GM12892 (cell line): ENCODE measurements around the gene ZGPAT.

ENCODE experiments used
- POLR2AphosphoS5 ChIP-seq: IDR thresholded peaks from 2 replicates; pipeline ENCODE4 v1.6.1; 2011; ENCODE audit warnings: low read depth, low read length, control low read depth
- TAF1 ChIP-seq: IDR thresholded peaks from 2 replicates; pipeline ENCODE4 v1.6.1; 2011; ENCODE audit warnings: low read depth, mild to moderate bottlenecking, control low read depth, low read length, borderline replicate concordance

DNA sequence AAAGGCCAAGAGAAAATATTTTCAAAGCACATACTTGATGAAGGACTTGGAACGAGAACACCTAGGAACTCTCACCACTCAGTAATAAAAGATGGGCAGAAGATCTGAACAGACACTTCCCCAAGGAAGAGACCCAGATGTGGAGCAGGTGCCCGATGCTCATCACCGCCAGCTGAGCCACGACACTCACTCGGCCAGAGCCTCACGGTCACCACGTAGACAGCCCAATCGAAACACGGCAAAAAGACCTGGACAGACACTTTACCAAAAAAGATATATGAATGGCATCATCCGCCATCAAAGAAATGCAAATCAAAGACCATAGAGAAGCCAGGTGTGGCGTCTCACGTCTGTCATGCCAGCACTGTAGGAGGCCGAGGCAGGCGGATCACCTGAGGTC, 73.3 kb downstream of the ZGPAT start:
- TF ChIP-seq POLR2AphosphoS5 (no peak), TAF1 (no peak)
